Middle frontal gyrus (tissue), 1 donor: Measurements from ENCODE around the gene NME2.
"Not testable (repeated sequence)": the region's sequence is repeated elsewhere in the genome, so short reads cannot be mapped to it uniquely, and the experiment has no call there.

ENCODE experiments used
- DNase-seq: peaks from one replicate; pipeline ENCODE4 v3.0.0-alpha.2; 2015; ENCODE audit warnings: low spot score; ENCODE audit errors: extremely low spot score

NME2 gene

GRCh38 chr17:51166198-51166986 lies at the start of gene NME2:
Gene NME2 (plus strand): TSS chr17:51166411. CDS start chr17:51166831, 420 bp downstream.
- DNase-seq, result peak; percentile 70

- DNase-seq, result no peak
These were observed 47.6 kb upstream of the NME2 start for GRCh38 chr17:51118330-51119195.

GRCh38 chr17:51119415-51120356 lies 46.5 kb upstream of the NME2 start:
- DNase-seq, result no peak

- no peak for DNase-seq
These were observed 45.9 kb upstream of the NME2 start for GRCh38 chr17:51120357-51120738.

GRCh38 chr17:51120739-51121619 lies 45.2 kb upstream of the NME2 start, which contains the start of gene SPAG9:
Gene SPAG9 (minus strand): TSS chr17:51120868. CDS start chr17:51120656, 212 bp downstream.
- DNase-seq, result peak; percentile 88

GRCh38 chr17:51121620-51122472 lies 44.4 kb upstream of the NME2 start:
- DNase-seq, result peak; percentile 27

- not testable (repeated sequence) for DNase-seq
These were observed 43.6 kb upstream of the NME2 start for GRCh38 chr17:51122473-51123115.

- DNase-seq, result no peak
These were observed 41.3 kb upstream of the NME2 start for GRCh38 chr17:51124640-51125503.

- DNase-seq, result no peak
These were observed 38.1 kb upstream of the NME2 start for GRCh38 chr17:51128076-51128475.

- no peak for DNase-seq
These were observed 33.3 kb upstream of the NME2 start for GRCh38 chr17:51132964-51133319.

- no peak for DNase-seq
These were observed 32.8 kb upstream of the NME2 start for GRCh38 chr17:51133365-51133764.

- no peak for DNase-seq
These were observed 30.3 kb upstream of the NME2 start for GRCh38 chr17:51135956-51136355.

- DNase-seq, result no peak
These were observed 23.6 kb upstream of the NME2 start for GRCh38 chr17:51142597-51142996.

GRCh38 chr17:51144266-51145022 lies 21.8 kb upstream of the NME2 start:
- no peak for DNase-seq

GRCh38 chr17:51147650-51148049 lies 18.6 kb upstream of the NME2 start:
- DNase-seq, result no peak

GRCh38 chr17:51149163-51149562 lies 17.0 kb upstream of the NME2 start:
- no peak for DNase-seq

GRCh38 chr17:51150932-51151331 lies 15.3 kb upstream of the NME2 start:
- no peak for DNase-seq
